ENCODE results near the gene HKDC1.

HKDC1 gene

DNA sequence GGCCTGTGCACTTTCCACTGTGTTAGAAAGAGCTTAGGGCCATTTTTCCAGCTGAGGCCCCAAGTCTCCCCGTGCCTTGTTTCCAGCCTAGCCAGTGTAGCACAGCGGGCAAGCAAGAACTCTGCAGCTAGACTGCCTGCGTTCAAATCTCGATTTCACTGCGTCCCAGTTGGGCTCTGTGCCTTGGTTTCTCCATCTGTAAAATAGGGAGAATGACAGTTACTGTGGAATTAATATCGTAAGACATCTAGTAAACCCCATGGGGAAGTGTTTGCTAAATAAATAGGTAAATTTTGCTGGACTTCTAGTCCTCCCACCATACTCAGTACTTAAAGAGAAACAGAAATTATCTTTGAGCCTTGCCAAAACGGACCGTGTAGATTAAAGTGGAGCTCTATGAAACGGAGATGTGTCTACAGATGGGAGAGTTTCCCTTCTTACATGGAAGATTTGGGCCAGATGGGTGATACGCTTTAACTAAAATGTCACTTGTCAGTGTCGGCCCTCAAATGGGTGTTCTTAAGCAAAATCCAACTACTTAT lies 3.5 kb upstream of the HKDC1 start:
- DNase-seq, result no peak

DNA sequence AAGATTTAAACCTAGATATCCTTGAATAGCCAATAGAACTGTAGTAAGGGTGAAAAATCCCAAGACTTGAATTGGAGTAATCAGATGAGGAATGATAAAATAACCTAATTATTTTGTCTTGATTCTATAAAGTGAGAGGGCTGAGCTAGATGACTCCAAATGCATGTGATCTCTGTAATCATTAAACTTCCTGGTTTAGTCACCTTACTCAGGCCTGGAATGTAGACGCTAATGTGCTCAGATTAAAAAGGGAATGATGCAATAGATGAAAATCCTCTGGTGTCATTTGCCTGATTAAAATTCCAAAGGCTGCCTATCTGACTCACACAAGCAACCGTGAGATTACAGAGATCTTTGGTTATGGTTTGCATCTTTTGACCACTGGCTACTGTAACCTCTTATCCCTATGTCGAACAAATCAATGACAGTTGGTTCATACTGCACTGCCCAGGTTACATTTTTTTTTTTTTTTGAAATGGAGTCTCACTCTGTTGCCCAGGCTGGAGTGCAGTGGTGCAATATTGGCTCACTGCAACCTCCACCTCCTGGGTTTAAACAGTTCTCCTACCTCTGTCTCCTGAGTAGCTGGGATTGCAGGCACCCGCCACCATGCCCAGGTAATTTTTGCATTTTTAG lies 2.9 kb upstream of the HKDC1 start:
- no peak for DNase-seq

DNA sequence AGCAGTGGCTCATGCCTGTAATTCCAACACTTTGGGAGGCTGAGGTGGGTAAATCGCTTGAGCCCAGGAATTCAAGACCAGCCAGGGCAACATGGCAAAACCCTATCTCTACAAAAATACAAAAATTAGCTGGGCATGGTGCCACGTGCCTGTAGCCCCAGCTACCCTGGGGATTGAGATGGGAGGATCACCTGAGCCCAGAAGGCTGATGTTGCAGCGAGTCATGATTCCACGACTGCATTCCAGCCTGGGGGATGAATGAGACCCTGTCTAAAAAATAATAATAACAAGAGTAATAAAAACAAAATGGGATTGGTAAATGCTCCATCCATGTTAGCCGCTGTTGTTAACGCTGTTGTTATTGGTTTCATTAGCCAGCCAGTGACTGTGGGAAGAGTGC lies 1.3 kb upstream of the HKDC1 start:
- no peak for DNase-seq

DNA sequence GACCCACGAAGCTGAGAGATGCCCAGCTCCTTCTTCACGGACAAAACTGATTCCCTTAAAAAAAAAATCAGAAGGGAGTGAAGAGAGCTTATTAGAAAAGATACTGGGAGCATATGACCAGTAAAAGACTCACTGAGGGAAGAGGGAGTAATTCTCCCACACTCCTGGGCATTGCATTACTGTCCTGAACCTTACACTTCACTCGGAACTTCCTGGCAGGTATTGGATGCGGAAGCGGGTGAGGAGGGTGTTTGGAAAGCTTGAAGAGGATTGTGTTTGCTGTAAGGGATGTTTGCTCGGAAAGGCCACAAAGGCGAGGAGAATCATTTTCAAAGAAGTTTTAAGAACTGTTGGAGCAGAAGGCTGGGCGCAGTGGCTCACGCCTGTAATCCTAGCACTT lies 375 bp downstream of the HKDC1 start:
- no peak for DNase-seq

DNA sequence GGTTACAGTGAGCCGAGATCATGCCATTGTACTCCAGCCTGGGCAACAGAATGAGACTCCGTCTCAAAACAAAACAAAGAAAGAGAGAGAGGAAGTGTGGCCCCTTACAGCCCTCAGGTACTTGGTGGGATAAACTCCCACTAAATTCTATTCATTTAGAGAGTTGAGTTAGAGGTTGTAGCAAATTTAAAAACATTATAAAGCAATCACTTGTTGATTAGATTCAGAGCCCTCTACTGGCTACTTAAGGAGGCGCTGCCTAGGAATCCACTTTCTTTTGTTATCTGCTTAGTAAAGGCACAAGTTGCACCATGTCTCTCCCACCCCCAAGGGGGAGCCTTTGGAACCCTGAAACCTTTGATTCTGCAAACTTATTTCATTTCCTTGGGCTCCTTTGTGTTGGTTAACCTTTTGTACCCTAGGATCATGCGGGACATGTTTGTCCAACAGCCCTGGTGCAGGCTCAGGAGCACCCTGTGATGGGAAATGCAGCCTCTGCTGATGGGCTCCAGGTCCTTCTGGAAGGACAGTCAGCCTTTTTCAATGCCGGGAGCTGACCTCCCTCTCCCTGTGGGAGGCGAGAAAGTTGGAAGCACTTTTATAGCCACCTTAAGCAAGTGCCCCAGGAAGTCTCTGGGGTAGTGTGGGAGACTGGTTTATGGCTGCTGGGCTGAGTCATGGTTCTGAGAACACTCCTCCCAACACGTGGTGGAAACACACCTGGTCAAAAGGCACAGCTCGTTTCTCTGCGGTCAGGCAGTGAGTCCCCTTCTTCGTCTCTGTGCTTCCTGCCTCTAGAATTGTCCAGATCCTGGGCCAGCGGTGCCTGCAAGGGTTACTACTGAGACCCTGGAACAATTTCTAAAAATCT lies 2.3 kb downstream of the HKDC1 start:
- peak; percentile 73 for DNase-seq

DNA sequence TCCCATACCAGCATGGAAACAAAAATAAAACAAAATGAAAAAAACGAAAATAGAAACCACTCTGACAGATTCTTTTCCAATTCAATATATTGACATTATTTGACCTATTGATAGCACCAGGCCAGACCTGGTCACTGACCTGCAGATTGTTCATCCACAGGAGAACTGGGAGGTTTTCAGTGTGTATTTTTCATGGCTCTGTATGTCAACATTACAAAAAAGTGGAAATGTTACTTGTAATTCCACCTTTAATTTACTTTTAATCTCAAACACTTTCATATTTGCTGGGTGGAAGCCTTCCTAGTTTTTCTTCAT lies 2.9 kb downstream of the HKDC1 start:
- DNase-seq, result no peak

DNA sequence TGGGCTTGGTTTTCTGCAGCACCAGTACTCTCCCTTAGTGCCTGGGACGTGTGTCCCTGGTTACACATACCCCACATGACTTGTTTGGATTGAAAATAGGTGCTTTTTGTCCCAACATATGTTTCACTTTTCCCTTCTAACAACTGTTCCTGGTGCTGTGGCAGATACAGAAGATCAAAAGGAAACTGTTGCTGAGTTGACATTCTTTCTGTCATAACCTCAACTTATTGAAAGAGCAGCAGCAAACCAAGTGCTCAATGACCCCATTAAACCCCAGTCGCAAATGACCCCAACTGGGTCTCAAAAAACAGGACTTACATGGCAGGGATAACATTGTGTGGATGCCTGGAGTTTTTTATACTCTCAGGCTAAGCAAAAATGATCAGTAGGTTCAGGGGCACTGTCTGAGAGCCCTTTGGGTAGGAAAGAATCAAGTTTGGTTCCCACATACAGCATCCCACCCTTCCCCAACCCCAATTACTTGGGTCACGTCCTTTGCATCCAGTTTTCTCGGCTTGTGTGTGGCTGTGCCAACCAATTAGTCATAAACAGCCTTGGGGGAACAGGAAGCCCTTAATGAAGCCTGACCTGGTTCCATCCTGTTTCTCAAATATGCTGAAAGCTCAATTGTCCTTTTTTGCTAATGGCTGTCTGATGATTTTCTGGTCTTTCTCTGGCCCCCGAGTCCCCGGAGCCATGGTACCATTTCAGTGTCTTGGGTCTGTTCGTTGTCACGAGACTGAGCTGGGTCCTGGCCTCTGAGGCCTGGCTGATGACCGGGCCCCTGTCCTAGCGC lies 4.9 kb downstream of the HKDC1 start:
- no peak for DNase-seq

DNA sequence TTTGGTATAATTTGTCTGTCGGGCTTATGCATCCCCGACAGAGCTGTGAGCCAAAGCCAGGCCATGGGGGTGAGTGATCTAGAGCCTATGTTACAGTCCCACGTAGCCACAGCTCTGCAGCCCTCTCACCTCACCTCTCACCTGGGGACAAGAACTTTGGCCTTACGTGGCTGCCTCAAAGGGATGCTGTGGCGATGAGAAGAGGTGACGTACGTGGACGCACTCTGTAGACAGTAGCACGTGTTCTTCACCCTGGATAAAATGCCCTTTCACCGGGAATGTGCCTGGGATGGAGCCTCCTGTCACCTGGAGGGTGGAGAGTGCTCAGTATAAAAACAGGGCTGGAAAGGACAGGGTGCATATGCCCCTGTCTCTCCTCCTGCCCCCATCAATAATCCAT lies 5.5 kb downstream of the HKDC1 start:
- DNase-seq, result no peak

DNA sequence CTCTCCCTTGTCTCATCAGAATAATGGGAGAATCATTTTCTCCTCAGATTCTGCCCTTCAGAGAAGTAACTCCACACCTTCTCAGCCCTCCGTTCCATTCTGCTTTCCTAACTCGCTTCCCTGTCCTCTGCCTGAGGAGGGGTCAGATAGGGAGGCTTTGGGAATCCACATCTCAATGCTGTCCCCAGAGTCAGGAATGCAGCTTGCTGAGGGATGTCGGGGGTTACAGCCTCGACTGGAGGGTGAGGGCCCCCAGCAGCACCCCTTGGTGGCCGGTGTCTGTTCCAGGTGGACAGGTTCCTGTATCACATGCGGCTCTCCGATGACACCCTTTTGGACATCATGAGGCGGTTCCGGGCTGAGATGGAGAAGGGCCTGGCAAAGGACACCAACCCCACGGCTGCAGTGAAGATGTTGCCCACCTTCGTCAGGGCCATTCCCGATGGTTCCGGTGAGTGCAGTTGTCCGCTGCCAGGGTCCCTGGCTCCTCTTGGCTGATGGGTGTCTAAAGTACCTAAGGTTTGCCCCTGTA lies 6.9 kb downstream of the HKDC1 start:
- DNase-seq, result no peak

DNA sequence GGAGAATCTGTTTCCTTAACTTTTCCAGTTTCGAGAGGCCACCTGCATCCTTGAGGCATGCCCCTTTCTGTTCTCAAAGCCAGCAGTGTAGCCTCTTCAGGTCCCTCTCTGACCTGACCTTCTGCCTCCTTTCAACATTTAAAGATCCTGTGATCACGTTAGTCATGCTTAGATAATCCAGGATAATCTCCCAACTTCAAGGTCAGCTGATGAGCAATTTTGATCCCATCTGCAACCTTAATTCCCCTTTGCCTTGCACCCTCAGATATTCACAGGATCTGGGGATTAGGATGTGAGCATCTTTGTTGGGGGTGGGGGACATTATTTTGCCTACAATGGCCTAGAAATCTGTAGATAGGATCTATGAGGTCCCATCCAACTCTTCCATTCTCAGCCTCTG lies 8.0 kb downstream of the HKDC1 start:
- no peak for DNase-seq

DNA sequence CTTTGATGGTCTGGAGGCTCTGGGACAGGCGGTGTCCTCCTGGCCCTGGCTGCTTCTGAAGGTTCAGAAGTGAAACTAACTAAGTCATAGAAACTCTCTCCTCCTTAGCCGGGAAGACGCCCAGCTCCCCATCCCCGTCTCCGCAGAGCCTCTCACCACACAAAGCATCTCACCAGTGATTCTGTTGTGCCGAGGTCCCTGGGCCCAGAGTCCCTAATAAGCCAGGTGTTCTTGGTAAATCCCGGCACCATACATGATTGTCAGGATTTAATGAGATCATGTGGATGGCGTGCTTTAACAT lies 9.4 kb downstream of the HKDC1 start:
- no peak for DNase-seq

DNA sequence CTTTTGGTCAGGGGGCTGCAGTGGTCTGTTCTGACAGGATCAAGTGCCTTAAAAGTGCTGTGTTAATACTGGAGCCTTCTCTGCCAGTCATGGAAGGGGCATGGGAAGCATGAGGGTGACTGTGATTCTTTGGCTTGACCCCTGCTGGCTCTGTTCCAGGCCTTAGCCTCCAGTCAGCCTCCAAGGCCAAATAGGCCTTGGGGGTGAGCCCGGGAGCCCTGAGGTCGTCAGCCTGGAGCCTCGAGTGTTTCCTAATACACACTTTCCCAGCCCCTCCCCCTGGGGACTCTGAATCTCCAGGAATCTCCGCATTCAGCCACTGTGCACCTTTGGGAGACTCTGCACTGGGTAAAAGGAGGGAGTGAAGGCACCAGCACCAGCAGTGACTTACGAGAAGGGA lies 10.0 kb downstream of the HKDC1 start:
- no peak for DNase-seq

DNA sequence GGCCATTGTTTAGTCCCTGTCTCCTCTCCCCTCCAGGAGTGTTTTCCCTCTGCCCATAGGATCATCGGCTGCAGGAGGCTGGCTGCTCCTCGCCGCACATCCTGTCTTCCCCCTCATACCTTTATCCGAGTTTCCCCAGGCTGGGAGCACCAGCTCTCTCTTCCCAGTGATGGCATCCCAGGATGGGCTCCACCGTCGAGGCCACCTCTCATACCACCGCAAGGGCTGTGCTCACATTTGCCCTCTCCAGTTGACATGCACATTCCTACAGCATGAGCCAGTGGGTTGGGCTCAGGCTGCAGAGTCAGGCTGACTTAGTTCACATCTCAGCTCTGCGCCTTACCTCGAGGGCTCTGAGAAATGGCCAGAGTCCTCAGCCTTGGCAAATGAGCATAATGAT lies 12.1 kb downstream of the HKDC1 start:
- DNase-seq, result no peak

DNA sequence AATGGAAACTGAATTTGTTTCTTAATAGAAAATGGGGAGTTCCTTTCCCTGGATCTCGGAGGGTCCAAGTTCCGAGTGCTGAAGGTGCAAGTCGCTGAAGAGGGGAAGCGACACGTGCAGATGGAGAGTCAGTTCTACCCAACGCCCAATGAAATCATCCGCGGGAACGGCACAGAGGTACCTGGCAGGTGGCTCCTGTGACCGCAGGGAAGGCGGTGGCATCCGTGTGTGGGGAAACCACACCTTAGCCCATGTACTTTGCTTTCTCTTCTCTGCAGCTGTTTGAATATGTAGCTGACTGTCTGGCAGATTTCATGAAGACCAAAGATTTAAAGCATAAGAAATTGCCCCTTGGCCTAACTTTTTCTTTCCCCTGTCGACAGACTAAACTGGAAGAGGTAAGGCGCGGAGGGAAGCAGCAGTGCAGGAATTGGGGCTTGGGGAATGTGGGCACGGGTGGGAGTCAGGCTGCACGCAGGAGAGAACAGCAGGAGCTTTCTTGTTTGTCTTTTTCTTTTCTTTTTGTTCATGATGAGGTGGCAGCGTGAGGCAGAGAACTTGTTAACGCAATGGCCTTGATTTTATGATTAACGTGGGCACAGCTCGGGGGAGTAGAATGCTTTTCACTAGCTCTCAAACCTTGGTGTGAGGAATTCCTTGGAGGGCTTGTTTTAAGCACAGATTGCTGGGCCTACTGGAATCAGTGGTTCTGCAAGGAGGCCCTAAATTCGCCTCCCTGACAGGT lies 12.8 kb downstream of the HKDC1 start:
- DNase-seq, result peak; percentile 23

DNA sequence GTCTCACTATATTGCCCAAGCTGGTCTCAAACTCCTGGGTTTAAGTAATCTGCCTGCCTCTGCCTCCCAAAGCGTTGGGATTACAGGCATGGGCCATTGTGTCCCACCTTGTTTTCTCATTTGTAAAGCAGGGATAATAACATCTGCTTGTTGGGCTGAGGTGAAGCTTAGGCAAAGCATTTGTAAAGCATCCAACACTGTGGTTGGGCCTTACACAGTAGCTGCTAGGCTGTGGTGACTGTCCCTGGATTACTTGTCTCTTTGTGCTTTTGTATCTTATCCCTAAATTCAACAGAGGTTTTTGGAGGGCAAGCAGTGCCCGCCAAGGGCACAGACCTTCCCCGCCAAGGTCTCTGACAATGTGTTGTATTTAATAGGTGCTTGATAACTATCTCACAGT lies 14.3 kb downstream of the HKDC1 start:
- DNase-seq, result no peak

DNA sequence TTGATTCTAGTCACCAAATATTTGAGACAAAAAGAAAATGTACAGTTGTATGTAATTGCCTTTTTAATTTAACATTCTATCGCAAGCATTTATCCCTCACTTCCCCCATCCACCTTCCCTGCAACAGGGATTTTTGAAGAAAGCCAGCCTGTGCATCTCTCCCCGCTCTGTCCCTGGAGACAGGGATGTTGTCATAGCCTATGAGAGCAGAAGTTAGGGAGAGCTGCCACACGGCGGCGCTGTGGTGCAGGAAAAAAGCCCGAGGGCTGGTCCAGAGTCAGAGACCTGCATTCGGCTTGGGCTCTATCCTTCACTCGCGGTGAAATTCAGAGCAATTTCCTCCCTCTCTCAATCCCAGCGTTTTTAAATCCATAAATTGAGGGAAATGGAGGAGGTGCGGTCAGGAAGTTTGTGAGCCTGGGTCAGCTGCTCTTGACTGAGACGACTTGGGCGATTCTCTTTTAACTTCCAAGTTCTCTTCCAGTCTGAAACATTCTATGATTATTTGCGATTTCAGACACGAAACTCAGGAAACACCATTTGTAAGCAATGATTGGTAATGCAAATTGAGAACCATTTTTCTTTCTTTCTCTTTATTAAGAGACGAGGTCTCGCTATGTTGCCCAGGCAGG lies 17.5 kb downstream of the HKDC1 start:
- peak; percentile 87 for DNase-seq

DNA sequence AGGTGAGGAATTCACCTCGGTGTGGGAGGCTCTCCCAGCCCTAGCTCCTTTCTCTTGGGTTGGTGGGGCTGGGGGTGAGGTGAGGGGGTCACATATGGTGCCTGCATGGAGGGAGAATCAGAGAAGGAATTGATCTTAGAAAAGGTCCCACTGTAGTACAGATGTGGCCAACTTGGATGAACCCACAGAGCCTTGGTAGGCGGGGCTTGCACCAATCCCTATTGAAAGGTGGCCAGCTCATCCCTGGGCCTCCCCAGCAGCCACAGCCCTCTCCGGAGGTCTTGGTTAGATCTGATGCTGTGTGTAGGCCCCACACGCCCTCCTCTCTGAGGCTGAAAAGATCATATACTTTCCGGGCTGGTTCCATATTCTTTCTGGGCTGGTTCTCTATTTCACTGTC lies 19.0 kb downstream of the HKDC1 start:
- no peak for DNase-seq

DNA sequence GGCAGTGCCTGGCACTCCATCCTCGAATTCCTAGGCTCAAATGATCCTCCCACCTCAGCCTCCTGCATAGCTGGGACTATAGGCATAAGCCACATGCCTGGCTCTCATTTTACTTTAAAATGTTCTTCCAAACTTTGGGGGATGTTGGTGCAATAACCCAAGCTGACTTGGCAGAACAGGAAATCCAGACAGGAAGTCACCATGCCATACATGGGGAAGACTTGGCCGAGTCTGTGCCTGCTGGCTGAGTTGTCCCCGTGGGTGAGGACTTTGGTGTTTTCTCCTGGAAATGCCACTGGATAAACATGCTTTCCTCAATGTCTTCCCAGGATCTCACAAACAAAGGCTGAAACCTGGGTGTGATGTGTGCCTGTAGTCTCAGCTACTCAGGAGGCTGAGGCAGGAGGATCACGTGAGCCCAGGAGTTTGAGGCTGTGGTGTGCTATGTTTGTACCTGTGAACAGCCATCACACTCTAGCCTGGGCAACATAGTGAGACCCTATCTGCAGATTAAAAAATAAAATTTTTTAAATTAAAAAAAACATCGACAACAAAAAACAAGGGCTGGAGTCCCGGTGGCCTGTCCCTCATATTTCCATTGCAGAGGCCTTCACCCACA lies 19.8 kb downstream of the HKDC1 start:
- no peak for DNase-seq

DNA sequence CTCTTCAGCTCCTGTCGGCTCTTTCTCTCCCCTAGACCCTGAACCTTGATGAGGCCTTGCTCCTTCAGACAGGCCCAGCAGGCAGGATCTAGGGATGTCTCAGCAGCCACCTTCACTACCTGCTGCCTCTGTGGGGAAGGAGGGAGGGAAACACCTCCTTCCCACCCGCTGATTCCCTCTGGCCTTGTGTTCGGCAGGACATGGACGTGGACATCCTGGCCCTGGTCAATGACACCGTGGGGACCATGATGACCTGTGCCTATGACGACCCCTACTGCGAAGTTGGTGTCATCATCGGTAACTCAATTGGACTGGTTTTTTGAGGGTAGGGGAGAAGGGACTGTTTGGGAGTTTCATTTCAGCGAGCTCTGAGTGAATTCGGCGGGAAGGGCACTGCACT lies 20.3 kb downstream of the HKDC1 start:
- no peak for DNase-seq

DNA sequence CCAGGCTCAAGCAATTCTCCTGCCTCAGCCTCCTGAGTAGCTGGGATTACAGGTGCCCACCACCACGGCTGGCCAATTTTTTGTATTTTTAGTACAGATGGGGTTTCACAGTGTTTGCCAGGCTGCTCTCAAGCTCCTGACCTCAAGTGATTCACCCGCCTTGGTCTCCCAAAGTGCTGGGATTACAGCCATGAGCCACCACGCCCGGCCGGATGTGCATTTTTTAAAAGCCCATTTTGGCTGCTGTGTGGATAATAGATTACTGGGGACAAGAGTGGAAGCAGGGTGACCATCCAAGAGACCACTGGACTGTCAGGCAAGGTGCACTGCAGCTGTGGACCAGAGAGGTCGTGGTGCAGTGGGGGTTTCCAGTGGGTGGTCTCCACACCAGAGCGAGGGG lies 21.4 kb downstream of the HKDC1 start:
- no peak for DNase-seq

DNA sequence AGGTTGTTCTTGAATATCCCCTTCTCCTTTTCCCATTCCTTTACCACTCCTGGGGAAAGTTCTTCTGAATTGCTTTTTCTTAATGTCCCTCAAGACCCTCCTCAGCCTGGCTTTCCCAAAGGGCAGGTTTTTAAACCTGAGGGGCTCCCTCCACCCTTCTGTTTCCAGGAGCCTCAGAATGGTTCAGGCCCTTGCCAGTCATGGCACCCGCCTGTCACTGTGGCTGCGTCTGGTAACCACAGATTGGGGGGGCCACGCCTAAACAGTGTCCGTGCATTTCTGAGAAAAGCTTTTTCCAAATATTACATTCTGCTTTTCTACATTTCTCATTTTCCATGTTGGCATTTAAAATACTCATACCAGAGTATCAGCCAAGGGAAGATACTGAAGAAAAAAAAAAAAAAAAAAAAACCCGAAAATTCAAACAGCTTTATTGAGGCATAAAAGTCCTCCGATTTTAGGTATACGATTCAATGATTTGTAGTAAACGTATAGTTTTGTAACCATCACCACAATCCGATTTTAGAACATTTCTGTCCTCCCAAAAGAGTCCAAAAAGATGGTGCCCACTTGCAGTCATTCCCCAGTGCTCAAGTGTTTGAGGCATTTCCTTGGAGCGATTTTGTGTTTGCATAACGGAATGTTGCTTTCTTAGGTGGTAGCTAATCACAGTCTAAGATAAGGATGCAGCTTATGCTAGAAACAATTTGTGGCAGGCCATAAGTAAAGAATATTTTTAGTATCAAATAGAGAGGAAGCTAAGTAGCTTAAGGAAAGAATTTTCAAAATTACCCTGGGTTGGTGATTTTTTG lies 22.1 kb downstream of the HKDC1 start:
- no peak for DNase-seq
